LHCN-M2 (cell line): ENCODE measurements around the gene ITGA6. TPM values are rescaled to one million over a fixed set of nuclear protein-coding genes. Genes with fewer than 3 reads are reported as not detected.

ENCODE experiments used
- DNase-seq: peaks from one replicate; pipeline ENCODE4 v3.0.0-alpha.2; 2012; ENCODE audit warnings: low read depth
- total RNA-seq: library from RNA; depleted of rRNA; stranded (reverse); fragments of >200 nt; gene quantifications from 2 replicates; pipeline ENCODE4 v1.2.3, GENCODE V29; 2014

ITGA6 gene
- total RNA-seq, 1 experiment from 2014 or later: 98.8 TPM

- no peak for DNase-seq
These were observed 12.5 kb downstream of the ITGA6 start for GRCh38 chr2:172439911-172440310.

- peak; percentile 78 for DNase-seq
These were observed 13.4 kb downstream of the ITGA6 start for GRCh38 chr2:172440795-172441194.

GRCh38 chr2:172442072-172442895 is 14.9 kb downstream of the ITGA6 start:
- peak; percentile 99 for DNase-seq

- peak; percentile 52 for DNase-seq
These were observed 18.5 kb downstream of the ITGA6 start for GRCh38 chr2:172445851-172446250.

- peak; percentile 96 for DNase-seq
These were observed 19.2 kb downstream of the ITGA6 start for GRCh38 chr2:172446474-172447063.

GRCh38 chr2:172447811-172448493 is 20.6 kb downstream of the ITGA6 start:
- DNase-seq: no peak

GRCh38 chr2:172448544-172449267 is 21.3 kb downstream of the ITGA6 start:
- no peak for DNase-seq

GRCh38 chr2:172449911-172450550 is 22.6 kb downstream of the ITGA6 start:
- DNase-seq: no peak

- no peak for DNase-seq
These were observed 24.5 kb downstream of the ITGA6 start for GRCh38 chr2:172451923-172452322.

GRCh38 chr2:172452845-172453244 is 25.5 kb downstream of the ITGA6 start:
- DNase-seq: no peak

- no peak for DNase-seq
These were observed 27.2 kb downstream of the ITGA6 start for GRCh38 chr2:172454404-172455120.

- DNase-seq: no peak
These were observed 27.7 kb downstream of the ITGA6 start for GRCh38 chr2:172455121-172455515.

GRCh38 chr2:172456002-172456401 is 28.6 kb downstream of the ITGA6 start:
- no peak for DNase-seq

GRCh38 chr2:172457536-172457935 is 30.1 kb downstream of the ITGA6 start:
- DNase-seq: no peak

- DNase-seq: no peak
These were observed 31.3 kb downstream of the ITGA6 start for GRCh38 chr2:172458561-172459124.

- DNase-seq: no peak
These were observed 33.4 kb downstream of the ITGA6 start for GRCh38 chr2:172460780-172461201.

GRCh38 chr2:172461591-172462372 is 34.4 kb downstream of the ITGA6 start:
- DNase-seq: no peak

- no peak for DNase-seq
These were observed 35.0 kb downstream of the ITGA6 start for GRCh38 chr2:172462373-172462848.

- no peak for DNase-seq
These were observed 35.5 kb downstream of the ITGA6 start for GRCh38 chr2:172462849-172463381.
